ENCODE results near the gene PRSS53. TPM values are rescaled to one million over a fixed set of nuclear protein-coding genes. Genes with fewer than 3 reads are reported as not detected.

The PRSS53 gene
- total RNA-seq, 1 experiment from 2014 or later, result 4.4 TPM

- intact Hi-C loops (cut with micrococcal nuclease), result no loop called here
- TF ChIP-seq CTCF (IDR thresholded peaks at IDR 0.05; ENCODE audit: unreplicated experiment), result no peak
- Mint-ChIP-seq H3K9me3 (ENCODE audit: unreplicated experiment) (no peaks in the 10 kb centered on the region), H3K36me3 (ENCODE audit: insufficient read depth, unreplicated experiment) (peaks cover 18% of the 10 kb centered on the region), H3K4me1 (ENCODE audit: insufficient read depth, unreplicated experiment) (peaks cover 7% of the 10 kb centered on the region), H3K27me3 (ENCODE audit: insufficient read depth, unreplicated experiment) (no peaks in the 10 kb centered on the region), H3K27ac (ENCODE audit: low read depth, unreplicated experiment) (no peak overlapping the region), H3K4me3 (ENCODE audit: unreplicated experiment) (no peak overlapping the region)
- ChIA-PET POLR2A (interaction anchor here (1.3 to 6.5 kb wide), 3 partner anchors 9 to 27 kb away, joined by 3 to 78 read pairs (median 5); partner anchors contain the start of genes KAT8, ZNF646 and ZNF668), CTCF (no interaction called here)
- no TSS peak for BruUV-seq (replicated peaks)
- no peak for DNase-seq (ENCODE audit: unreplicated experiment)
These were observed 1.8 kb upstream of the PRSS53 start for GRCh38 chr16:31090540-31090939.

- no peak for TF ChIP-seq CTCF (IDR thresholded peaks at IDR 0.05; ENCODE audit: unreplicated experiment)
- intact Hi-C loops (cut with micrococcal nuclease), result no loop called here
- Mint-ChIP-seq H3K4me1 (ENCODE audit: insufficient read depth, unreplicated experiment) (peaks cover 5% of the 10 kb centered on the region), H3K36me3 (ENCODE audit: insufficient read depth, unreplicated experiment) (peaks cover 19% of the 10 kb centered on the region), H3K9me3 (ENCODE audit: unreplicated experiment) (no peaks in the 10 kb centered on the region), H3K27me3 (ENCODE audit: insufficient read depth, unreplicated experiment) (no peaks in the 10 kb centered on the region), H3K27ac (ENCODE audit: low read depth, unreplicated experiment) (no peak overlapping the region), H3K4me3 (ENCODE audit: unreplicated experiment) (no peak overlapping the region)
- POLR2A ChIA-PET, result interaction anchor here (0.8 to 1.7 kb wide), 2 partner anchors 15 to 28 kb away, joined by 3 to 5 read pairs; partner anchors contain the start of genes KAT8, ZNF646 and ZNF668
- no TSS peak for BruUV-seq (replicated peaks)
- CTCF ChIA-PET, result interaction anchor here (0.5 to 0.6 kb wide), 2 partner anchors 152 to 355 kb away, joined by 3 to 4 read pairs; no protein-coding TSS in a partner anchor
- no peak for DNase-seq (ENCODE audit: unreplicated experiment)
These were observed 456 bp upstream of the PRSS53 start for GRCh38 chr16:31089199-31089598.

GRCh38 chr16:31087971-31088370 lies 772 bp downstream of the PRSS53 start:
- H3K4me1 Mint-ChIP-seq (ENCODE audit: insufficient read depth, unreplicated experiment), result peaks cover 5% of the 10 kb centered on the region
- no peaks in the 10 kb centered on the region for H3K9me3 Mint-ChIP-seq (ENCODE audit: unreplicated experiment)
- no TSS peak for BruUV-seq (replicated peaks)
- H3K27me3 Mint-ChIP-seq (ENCODE audit: insufficient read depth, unreplicated experiment), result no peaks in the 10 kb centered on the region
- H3K4me3 Mint-ChIP-seq (ENCODE audit: unreplicated experiment), result no peak overlapping the region
- H3K36me3 Mint-ChIP-seq (ENCODE audit: insufficient read depth, unreplicated experiment), result peaks cover 22% of the 10 kb centered on the region
- TF ChIP-seq CTCF (IDR thresholded peaks at IDR 0.05; ENCODE audit: unreplicated experiment), result no peak
- intact Hi-C loops (cut with micrococcal nuclease), result no loop called here
- ChIA-PET CTCF (interaction anchor here (0.6 kb wide), 1 partner anchor 98 kb away, joined by 3 read pairs; no protein-coding TSS in a partner anchor), POLR2A (no interaction called here)
- no peak overlapping the region for H3K27ac Mint-ChIP-seq (ENCODE audit: low read depth, unreplicated experiment)
- no peak for DNase-seq (ENCODE audit: unreplicated experiment)

- no peak for DNase-seq (ENCODE audit: unreplicated experiment)
- ChIA-PET POLR2A (no interaction called here), CTCF (interaction anchor here (0.6 kb wide), 1 partner anchor 64 kb away, joined by 3 read pairs; no protein-coding TSS in a partner anchor)
- Mint-ChIP-seq H3K4me3 (ENCODE audit: unreplicated experiment) (no peak overlapping the region), H3K27ac (ENCODE audit: low read depth, unreplicated experiment) (no peak overlapping the region), H3K9me3 (ENCODE audit: unreplicated experiment) (no peaks in the 10 kb centered on the region), H3K27me3 (ENCODE audit: insufficient read depth, unreplicated experiment) (no peaks in the 10 kb centered on the region), H3K4me1 (ENCODE audit: insufficient read depth, unreplicated experiment) (peaks cover 5% of the 10 kb centered on the region), H3K36me3 (ENCODE audit: insufficient read depth, unreplicated experiment) (peaks cover 19% of the 10 kb centered on the region)
- no TSS peak for BruUV-seq (replicated peaks)
- intact Hi-C loops (cut with micrococcal nuclease), result no loop called here
- no peak for TF ChIP-seq CTCF (IDR thresholded peaks at IDR 0.05; ENCODE audit: unreplicated experiment)
These were observed 1.3 kb downstream of the PRSS53 start for GRCh38 chr16:31087481-31087880.
